AML-193 (cell line): ENCODE results near the gene PADI2.
A peak's percentile ranks its signal among the peaks of the same experiment; 100 is the strongest.

Experiments
- DNase-seq, 2 experiments: peaks; one replicate each; lab custom pipeline; 2025; lab: John Stamatoyannopoulos, UW

PADI2 gene

GRCh38 chr1:17053685-17054410, 65.4 kb downstream of the PADI2 start, which contains the start of gene SDHB:
TSS of gene SDHB (minus strand) at chr1:17054032. CDS start at chr1:17054019, 13 bp downstream.
- peak; percentile 85 to 87 for DNase-seq

- DNase-seq = no peak
These were observed 66.1 kb downstream of the PADI2 start for GRCh38 chr1:17053086-17053684.

- DNase-seq = peak; percentile 28 to 34
These were observed 66.6 kb downstream of the PADI2 start for GRCh38 chr1:17052641-17053040.

GRCh38 chr1:17052038-17052437, 67.2 kb downstream of the PADI2 start:
- no peak for DNase-seq

DNA sequence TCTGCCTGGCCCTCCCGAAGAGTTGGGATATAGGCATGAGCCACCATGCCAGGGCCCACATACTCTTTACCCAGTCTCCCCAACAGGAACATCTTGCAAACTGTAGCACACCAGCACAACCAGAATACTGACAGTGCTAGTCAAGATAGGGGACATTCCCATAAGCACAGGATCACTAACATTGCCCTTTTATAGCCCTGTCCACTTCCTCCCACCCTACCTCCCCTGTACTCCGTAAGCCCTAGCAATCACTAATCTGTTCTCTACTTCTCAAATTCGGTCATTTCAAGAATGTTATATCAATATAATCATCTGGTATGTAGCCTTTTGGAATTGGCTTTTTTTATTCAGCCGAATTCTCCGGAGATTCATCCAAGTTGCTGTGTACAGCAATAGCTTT, 71.3 kb downstream of the PADI2 start:
- no peak for DNase-seq

- DNase-seq = no peak
These were observed 73.0 kb downstream of the PADI2 start for GRCh38 chr1:17046334-17046657.

- peak; percentile 44 to 51 for DNase-seq
These were observed 73.5 kb downstream of the PADI2 start for GRCh38 chr1:17045634-17046333.

DNA sequence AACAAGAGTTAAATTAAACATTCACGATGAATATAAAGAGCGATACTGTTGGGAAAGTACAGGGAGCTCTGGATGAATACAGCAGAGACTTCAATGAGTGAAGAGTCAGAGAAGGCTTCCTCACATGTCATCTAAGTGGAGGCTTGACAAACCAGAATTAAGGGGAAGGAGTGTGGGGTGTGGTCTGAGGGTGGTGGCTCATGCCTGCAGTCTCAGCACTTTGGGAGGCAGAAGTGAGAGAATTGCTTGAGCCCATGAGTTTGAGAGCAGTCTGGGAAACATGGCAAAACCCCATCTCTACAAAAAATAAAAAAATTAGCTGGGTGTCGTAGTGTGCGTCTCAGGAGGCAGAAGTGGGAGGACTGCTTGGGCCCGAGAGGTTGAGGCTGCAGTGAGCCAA, 74.1 kb downstream of the PADI2 start:
- no peak for DNase-seq

- no peak for DNase-seq
These were observed 75.6 kb downstream of the PADI2 start for GRCh38 chr1:17043676-17044075.

DNA sequence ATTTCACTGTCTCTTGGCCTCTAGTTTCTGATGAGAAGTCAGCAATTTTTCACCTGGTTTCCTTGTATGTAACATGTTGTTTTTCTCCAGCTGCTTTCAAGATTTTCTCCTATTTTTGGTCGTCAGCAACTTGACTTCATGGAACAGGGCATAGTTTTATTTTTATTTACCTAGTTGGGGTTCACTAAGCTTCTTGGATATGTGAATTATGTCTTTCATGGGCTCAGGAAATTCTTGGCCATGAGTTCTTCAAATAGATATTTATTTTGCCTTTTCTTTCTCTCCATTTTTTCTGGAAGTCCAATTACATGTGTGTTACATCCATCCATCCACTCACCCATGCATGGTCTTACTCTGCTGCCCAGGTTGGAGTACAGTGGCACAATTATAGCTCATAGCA, 79.1 kb downstream of the PADI2 start:
- DNase-seq = no peak

- no peak for DNase-seq
These were observed 79.7 kb downstream of the PADI2 start for GRCh38 chr1:17039522-17039921.

DNA sequence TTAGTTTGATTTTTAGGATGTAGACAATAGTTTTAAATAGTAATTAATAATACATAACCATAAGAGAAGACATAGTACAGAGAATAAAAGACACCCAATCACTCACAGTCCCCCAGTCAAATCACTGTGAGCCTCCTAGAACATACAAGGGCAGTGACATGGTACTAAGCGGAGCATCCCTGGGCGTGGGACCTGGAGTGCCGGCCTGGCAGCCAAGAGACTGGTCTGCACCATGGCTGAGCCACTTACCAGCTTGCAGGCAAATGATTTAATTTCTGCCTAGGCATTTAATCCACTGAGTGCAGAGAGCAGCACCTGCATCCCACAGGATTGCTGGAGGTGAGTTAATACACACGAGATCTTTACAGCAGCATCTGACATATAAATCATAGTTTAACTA, 85.8 kb downstream of the PADI2 start:
- no peak for DNase-seq

DNA sequence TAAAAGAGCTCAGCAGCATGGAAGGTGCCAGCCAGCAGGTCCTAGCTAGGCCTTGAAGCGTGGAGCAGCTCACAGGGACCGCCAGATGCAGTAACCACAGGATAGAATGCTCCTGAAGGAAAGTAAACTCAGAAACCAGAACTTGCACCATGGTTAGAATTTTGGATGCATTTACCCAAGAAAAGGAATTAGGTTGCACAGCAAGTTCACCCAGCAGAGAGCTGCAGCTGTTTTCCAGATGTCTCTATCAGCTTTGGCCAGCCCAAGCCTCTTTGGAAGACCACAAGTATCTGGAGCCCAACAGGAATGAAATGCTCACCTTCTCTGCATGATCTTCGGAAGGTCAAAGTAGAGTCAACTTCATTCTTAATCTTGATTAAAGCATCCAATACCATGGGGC, 86.5 kb downstream of the PADI2 start:
- DNase-seq = no peak

GRCh38 chr1:17031436-17031835, 87.8 kb downstream of the PADI2 start:
- no peak for DNase-seq

- DNase-seq = no peak
These were observed 89.0 kb downstream of the PADI2 start for GRCh38 chr1:17030206-17030605.

- DNase-seq = no peak
These were observed 90.5 kb downstream of the PADI2 start for GRCh38 chr1:17028662-17029188.

- no peak for DNase-seq
These were observed 91.4 kb downstream of the PADI2 start for GRCh38 chr1:17027900-17028299.

- DNase-seq = no peak
These were observed 91.8 kb downstream of the PADI2 start for GRCh38 chr1:17027403-17027802.

- DNase-seq = no peak
These were observed 94.5 kb downstream of the PADI2 start for GRCh38 chr1:17024721-17025120.

DNA sequence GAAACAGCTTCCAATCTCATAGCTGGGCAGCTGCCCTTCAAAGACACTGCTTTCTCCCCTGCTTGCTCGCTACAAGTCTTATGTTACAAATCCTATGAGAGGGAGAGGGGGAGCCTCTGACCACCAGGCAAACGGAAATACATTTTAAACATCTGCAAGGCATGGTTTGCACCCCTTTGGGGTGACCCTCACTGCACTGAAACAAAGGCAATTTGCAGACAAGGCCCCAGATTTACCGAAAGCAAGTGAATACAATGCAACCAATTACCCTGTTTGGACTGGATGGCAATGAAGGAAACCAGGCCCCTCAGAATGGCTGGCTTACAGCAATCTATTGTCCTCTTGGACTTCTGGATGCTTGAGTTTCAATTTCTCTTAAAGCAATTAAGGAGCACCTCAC, 95.7 kb downstream of the PADI2 start:
- DNase-seq = no peak

DNA sequence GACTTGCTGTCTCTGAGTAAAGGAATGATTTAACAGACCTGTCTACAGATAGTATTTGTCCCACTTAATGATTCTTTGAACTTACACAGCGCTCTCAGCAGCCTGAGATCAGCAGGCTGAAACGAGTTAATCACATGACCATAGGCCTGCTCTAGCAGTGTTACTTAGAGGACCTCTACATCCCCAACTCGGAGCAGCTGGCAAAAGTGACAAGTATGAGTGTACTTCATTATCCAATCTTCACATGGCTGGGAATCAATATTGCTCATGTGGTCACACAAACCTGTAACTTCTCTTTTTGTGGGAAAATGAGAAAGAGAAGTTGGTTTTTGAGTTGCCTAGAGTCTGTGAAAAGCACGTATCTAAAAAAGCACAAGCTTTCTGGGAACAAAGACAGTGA, 96.1 kb downstream of the PADI2 start:
- peak; percentile 32 to 52 for DNase-seq

DNA sequence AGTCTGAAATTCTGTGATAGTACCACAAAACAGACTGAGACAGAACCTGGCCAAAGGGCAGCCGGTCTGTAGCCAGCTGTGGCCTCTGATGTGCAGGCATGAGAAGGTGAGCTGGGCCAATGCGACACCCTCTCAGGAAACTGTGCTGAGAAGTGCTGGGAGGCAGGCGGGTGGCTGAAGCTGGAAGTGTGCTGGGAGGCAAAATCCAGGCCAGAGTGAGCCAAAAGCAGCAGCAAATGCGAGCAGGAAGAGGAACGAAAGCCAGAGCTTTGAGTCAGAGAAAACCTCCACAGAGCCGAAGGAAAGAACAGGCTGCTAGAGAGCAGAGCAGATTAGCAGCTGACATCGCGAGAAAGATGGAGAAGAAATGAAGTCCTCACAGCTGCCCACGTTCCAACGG, 97.4 kb downstream of the PADI2 start:
- no peak for DNase-seq

- no peak for DNase-seq
These were observed 98.7 kb downstream of the PADI2 start for GRCh38 chr1:17020502-17020901.
